ENCODE measurements around the gene SLC51B.
"Not testable (repeated sequence)": the region's sequence is repeated elsewhere in the genome, so short reads cannot be mapped to it uniquely, and the experiment has no call there.

SLC51B gene

DNA sequence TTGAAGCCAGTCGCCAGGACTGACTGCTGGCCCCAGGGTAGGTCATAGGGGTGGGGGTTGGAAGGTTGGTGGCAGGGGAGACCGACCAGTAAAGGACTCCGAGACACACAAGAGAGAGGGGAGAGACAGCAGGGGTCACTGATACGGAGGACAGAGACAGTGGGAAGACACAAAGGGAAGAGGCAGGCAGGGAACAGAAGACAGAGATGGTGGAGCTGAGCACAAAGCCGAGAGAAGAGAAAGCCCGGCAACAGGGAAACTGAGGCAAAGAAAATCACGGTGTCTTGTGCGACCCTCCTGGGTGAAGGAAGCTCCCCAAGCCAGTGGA lies 22.1 kb downstream of the SLC51B start:
- no peak for DNase-seq

GRCh38 chr15:65067645-65068402 lies 22.6 kb downstream of the SLC51B start, which contains the start of gene RASL12:
RASL12 (minus strand) TSS chr15:65067991; CDS start chr15:65067835, 156 bp downstream.
- DNase-seq: no peak

DNA sequence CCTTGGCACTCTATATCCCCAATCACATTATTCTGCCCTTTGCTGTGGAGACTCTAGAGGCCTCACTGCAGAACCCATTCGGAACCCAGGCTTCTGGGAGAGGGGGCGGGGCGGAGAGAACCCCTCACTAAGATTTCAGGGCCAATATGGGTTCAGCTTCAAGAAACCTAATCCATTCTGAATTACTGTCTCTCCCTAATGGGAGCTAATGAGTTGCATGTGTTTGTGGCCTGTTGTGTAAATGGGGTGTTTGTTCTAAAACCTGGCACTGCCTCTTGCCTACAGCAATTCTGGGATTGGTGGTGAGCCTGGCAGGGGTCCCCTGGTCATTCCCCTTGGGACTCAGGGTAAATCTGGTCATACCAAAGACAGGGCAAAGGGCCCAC lies 23.2 kb downstream of the SLC51B start:
- no peak for DNase-seq

GRCh38 chr15:65069179-65069578 lies 24.0 kb downstream of the SLC51B start:
- peak; percentile 60 for DNase-seq

GRCh38 chr15:65069779-65070546 lies 24.8 kb downstream of the SLC51B start:
- DNase-seq: no peak

DNA sequence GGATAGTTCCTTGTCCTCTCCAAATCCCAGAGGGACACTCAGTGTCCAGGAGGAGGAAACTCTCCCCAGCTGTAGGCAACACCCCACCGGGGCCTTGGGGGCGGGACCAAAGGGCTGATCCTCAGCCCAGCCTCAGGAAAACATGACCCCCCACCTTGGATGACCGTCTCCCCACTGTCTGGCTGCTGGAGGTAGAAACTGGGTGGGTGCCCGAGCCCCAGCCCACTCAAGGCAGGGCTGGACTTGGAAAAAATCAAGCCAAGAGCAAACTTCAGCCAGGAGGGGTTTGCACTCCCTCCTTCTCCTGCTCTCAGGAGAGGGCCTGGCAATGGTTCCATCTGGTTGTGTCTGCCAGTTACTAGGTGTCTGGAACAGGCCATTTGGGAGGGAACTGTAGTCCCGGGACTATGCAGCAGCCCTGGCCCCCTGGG lies 26.2 kb downstream of the SLC51B start:
- DNase-seq: no peak

- peak; percentile 60 for DNase-seq
Observed at GRCh38 chr15:65072027-65072426, 26.8 kb downstream of the SLC51B start.

GRCh38 chr15:65072617-65073016 lies 27.4 kb downstream of the SLC51B start:
- DNase-seq: no peak

DNA sequence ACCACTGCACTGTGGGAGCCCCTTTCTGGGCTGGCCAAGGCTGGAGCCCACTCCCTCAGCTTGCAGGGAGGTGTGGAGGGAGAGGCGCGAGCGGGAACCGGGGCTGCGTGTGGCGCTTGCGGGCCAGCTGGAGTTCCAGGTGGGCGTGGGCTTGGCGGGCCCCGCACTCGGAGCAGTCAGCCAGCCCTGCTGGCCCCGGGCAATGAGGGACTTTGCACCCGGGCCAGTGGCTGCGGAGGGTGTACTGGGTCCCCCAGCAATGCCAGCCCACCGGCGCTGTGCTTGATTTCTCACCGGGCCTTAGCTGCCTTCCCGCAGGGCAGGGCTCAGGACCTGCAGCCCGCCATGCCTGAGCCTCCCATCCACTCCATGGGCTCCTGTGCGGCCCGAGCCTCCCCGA lies 29.8 kb downstream of the SLC51B start:
- DNase-seq: not testable (repeated sequence)

- not testable (repeated sequence) for DNase-seq
Observed at GRCh38 chr15:65075607-65076395, 30.6 kb downstream of the SLC51B start.

- DNase-seq: no peak
Observed at GRCh38 chr15:65076486-65077290, 31.5 kb downstream of the SLC51B start, which contains the start of gene KBTBD13. KBTBD13 (plus strand) TSS chr15:65076746; CDS start chr15:65076816, 70 bp downstream.

DNA sequence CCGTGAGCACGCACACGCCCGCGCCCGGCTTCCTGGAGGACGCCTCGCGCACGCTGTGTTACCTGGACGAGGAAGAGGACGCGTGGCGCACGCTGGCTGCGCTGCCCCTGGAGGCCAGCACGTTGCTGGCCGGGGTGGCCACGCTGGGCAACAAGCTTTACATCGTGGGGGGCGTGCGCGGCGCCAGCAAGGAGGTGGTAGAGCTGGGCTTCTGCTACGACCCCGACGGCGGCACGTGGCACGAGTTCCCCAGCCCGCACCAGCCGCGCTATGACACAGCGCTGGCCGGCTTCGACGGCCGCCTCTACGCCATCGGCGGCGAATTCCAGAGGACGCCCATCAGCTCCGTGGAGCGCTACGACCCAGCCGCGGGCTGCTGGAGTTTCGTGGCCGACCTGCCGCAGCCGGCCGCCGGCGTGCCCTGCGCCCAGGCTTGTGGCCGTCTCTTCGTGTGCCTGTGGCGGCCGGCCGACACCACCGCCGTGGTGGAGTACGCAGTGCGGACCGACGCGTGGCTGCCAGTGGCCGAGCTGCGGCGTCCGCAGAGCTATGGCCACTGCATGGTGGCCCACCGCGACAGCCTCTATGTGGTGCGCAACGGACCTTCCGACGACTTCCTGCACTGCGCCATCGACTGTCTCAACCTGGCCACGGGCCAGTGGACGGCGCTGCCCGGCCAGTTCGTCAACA lies 32.2 kb downstream of the SLC51B start:
- no peak for DNase-seq

GRCh38 chr15:65077981-65078352 lies 32.8 kb downstream of the SLC51B start:
- peak; percentile 52 for DNase-seq

DNA sequence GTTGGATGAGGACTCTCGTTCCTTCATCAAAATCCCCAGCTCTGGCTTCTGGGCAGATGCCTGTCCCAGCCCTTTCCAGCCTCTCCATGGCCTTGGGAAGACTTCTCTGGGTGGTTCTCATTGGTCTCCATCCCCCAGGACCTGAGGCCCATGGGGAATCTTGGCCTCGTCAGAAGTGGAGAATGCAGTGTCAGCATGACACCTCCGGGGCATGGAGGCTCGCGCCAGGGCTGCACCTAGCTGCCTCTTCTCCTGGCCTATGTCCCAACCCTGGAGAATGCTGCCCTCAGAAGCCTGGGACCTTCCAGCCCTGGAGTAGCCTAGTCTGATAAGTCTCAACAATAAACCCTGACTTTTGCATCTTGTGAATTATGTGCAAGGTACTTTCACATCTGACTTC lies 34.4 kb downstream of the SLC51B start:
- DNase-seq: no peak

GRCh38 chr15:65081270-65081669 lies 36.1 kb downstream of the SLC51B start:
- no peak for DNase-seq

DNA sequence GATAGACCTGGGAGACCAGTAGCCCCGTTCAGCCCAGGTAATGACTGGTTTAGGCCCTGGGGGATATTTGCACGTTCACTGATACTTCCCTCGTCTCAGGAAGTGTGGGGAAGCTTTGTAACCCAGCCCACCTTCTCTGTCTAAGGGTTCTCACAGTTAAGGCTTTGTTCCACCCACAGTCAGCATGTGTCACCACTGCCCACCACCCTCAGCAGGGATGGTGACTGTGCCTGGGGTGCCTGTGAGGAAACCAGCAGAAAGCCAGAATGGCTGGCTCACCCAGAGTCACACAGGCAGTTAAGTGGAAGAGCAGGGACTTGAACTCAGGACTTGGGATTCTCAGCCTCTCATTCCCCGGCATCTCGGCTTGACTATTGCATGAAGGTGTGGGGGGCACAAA lies 36.6 kb downstream of the SLC51B start:
- DNase-seq: no peak

DNA sequence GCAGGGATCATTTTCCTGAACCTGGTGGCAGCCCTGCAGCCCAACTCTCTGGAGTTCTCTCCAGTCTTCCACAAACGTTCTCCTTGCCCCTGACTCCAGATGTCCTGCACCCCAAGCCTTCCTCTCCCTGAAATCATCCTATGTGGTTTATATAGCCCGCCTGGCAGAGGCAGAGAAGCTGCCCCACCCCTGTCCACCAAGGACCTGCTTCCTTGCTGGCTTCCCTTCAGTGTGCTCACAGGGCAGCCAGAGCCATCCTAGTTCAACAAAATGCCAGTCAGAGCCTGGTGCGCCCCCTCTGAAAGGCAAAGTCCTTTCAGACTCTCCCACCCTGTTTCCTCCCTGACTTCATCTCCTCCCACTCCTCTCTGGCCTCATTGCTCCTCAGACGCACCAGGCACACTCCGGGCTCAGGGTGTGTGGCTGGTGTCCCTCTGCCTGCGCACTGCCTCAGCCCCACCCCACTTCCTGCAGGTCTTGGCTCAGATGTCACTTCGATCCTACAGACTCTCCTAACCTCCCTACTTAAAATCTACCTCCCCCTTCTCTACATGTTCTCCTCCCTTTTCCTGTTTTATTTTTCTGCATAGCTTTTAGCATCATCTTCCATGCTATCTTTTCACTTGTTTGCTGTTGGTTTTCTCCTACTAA lies 37.2 kb downstream of the SLC51B start:
- no peak for DNase-seq

- DNase-seq: no peak
Observed at GRCh38 chr15:65083262-65083701, 38.1 kb downstream of the SLC51B start.

DNA sequence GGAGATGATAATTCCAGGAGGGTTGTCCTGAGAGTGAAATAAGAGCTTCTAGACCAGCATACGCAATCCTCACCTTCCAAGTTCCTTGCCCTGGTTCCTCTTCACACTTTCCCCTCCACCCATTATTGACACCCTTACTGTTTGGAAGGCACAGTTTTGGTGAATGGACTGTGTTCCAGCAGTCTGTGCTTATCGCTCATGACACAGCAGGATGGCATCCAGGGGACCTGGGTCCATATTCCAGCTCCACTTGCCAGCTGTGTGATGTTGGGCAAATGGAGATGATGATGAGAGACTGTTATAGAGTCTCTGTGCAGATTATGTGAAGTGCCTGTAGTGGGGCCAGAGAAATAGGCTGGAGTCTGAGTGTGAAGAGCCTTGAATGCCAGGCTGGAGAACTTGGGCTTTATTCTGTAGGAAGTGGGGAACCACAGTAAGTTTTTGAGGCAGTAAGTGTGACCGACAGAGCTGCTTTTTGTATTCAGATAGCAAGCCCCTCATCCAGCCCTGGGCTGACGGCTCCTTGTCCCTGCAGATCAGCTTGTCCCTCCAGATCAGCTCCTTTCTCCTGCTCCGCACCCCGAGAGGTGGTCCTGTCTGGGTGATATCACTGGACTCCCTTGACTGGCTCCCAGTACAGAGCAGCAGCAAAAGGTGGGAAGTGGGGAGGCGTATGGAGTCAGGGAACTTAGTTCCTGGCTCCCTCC lies 39.5 kb downstream of the SLC51B start:
- no peak for DNase-seq

DNA sequence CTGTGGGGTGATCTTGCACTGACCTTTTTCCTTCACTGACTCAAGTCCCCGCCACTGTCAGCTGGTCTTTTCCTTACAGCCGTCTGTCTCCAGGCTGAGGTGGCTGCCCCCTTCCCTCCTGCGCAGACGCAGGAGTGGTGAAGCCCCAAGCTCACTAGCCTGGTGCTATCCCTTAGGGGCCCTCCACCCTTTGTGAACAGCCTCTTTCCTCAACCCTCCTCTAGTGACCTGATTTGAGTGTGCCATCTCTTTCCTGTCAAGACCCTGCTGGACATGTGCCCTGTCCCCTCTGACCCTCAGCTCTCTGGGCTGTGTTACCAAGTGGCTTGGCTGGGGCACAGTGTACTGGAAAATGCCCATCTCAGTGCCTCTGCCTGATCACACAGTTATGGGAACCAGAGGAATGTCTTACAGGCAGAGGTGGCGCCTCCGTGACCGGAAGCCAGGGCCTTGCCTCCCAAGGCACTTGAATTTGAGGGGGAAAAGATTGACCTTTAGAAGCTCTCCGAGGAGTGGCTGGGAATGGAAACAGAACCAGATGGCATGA lies 40.1 kb downstream of the SLC51B start:
- DNase-seq: no peak

Measured in fibroblast of skin of right biceps (primary cell).